Stimulated activated CD8-positive, alpha-beta memory T cell treated with anti-CD3 and anti-CD28 coated beads, Interleukin-4, amount 100 ng/mL, for 4 hours (primary cell): ENCODE measurements around the gene KCNA10.

Experiments
- DNase-seq, 2 donors: peaks; one replicate each; pipeline ENCODE4 v3.0.0-alpha.2; 2020; ENCODE audit warnings: low read depth in 2 of 2, low spot score in 1 of 2

The KCNA10 gene

DNA sequence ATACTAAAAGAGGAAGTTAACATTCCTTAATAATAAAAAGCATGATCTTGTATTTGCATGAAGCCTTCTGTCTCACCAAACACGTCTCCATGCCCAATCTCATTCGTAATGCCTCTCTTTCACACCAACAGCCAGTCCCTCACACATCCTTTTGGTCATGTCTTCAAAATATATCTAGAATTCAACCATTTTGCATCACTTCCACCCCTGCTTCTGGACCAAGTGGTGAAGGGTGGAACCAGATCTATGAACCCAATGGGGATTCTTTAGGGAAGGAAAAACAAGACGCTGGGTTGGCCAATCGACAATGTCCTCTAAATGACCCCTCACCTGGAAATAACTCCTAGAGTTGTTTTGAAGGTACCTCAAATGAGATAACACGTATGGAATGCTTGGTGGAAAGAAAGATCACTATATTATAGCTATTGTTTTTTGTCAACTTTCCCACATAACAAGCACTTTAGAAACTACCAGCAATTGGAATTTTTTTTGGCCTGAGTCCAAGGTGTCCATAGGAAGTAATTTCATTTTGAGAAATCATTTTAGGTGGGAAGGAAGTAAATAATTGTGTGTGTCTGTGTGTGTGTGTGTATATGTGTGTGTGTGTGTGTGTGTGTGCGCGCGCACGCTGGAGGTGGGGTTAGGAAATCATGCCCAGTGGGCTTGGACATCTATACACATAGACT, at the start of gene KCNA10:
KCNA10 (minus strand) TSS at position 51 of the 686 bp plus-strand sequence. CDS start 388 bp downstream, outside the sequence.
- DNase-seq = no peak

DNA sequence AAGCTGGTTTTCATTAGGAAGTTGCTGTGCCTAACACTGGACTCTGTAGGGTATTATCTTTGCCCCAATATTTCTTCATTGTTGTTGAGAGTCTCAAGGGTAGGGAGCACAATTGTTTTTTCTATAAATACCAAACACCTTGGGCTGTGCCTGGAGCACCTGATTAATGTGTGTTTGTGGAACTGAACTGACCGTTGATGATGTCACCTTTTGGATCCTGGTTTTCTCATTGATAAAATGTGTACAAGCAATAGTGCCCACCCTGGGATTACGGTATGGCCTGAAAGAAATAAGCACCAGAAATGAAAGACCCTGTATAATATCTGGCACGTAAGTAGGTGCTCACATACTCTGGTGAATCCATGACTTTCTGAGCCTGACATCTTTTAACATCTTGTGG, 47.9 kb upstream of the KCNA10 start:
- no peak for DNase-seq

DNA sequence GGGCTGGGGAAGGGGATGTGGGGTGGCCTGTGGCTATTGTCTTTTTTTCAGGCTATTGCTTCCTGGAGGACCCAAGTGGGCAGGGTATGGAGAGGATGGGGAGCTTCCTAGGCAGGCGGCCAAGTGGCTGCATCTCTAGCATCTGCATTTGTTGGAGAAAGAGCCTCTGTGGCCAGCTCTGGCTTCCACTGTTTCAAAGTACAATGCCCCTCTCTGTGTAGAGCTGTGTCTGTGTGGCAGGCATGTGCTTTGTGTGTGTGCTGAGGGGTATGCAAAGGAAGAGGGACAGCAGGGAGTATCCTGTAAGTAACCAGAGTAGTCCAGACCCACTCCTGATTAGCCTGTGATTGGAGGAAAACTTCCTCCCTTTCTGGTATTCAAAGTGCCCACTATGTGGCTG, 46.6 kb upstream of the KCNA10 start:
- no peak for DNase-seq

DNA sequence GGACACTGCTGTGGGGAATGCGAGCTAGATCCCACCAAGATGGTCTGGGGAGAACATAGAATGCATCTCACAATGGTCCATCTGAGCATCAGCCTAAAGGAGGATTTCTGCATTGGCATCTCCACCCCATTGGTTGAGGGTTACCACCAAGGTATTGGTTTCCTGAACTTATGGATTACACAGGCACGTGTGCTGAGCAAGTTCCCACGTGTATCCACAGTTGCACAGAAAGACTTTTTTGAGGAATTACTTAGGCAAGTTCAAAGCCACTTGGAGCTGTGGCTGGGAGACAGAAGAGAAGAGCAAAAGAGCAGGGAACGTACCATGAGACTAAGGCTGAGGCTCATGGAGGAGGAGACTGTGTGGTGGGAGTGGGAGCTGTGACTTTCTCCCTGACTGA, 44.1 kb upstream of the KCNA10 start:
- no peak for DNase-seq

DNA sequence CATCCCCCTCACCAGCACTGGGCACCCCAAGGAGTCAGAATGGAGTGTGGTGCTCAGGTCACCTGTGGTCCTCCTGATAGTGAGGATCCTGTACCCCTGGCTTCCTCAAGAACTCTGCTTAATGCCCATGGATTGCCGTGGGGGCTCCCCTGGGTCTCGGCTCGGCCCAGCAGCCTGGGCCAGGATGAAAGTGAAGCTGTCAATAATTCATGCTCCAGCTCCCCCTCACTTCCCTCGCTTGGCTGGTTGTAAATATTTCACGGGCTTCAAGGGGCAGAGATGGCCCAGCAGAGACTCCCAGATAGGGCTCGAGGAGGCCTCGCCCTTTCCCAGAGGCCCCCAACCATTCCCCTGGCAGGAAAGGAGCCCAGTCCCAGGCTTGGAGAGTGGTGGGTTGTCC, 42.6 kb upstream of the KCNA10 start:
- no peak for DNase-seq

DNA sequence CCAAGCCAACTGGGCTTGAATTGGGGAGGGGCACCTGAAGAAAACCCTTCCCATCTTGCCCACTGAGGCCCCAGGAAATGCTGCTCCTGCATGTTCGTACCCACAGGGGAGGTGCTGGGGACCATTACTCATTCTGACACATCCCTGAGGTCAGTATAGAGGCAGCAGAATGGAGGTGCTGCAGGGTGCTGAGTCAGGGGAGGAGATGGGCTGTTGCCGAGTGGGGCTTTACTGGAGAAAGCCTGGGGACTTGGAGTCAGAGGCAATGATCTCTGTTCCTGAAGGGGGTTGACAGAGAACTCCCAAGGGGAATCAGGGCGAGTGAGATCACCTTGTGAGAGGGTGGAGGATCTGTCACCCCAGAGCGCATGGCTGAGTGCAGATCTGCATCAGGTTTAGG, 40.2 kb upstream of the KCNA10 start:
- no peak for DNase-seq

DNA sequence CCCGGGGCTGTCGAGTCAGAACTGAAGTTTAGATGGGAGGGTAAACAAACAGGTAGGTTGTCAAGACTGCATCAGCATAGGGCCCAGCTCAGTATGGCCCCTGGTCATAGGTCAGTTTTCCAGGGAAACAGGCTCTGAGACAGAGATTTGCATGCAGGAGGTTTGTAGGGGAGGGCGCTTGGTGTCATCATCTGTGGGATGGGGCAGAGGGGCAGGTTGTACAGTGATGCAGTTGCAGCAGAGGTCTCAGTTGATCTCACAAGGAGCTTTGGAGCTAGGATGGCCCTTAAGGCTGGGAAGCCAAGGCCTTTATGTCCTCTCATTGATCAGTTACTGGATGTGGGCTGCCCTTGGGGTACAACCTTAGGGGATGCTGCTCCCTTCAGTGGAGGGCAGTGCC, 38.5 kb upstream of the KCNA10 start:
- no peak for DNase-seq

DNA sequence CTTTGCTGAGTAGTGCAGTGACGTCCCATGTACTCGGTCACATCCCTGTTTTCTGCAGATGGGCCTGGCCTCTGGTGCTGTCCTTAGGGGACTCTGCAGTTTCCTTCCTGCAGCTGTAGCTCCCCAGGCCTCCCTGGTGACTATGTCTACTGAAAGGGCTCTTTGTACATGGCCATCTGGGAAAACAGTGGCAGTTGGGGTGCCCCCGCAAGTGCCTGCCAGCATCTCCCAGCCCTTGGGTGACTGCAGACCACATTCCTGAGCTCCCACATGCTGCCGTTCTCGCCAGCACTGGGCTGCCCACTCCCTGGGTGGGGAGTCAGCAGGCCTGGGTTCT, 37.5 kb upstream of the KCNA10 start:
- no peak for DNase-seq

DNA sequence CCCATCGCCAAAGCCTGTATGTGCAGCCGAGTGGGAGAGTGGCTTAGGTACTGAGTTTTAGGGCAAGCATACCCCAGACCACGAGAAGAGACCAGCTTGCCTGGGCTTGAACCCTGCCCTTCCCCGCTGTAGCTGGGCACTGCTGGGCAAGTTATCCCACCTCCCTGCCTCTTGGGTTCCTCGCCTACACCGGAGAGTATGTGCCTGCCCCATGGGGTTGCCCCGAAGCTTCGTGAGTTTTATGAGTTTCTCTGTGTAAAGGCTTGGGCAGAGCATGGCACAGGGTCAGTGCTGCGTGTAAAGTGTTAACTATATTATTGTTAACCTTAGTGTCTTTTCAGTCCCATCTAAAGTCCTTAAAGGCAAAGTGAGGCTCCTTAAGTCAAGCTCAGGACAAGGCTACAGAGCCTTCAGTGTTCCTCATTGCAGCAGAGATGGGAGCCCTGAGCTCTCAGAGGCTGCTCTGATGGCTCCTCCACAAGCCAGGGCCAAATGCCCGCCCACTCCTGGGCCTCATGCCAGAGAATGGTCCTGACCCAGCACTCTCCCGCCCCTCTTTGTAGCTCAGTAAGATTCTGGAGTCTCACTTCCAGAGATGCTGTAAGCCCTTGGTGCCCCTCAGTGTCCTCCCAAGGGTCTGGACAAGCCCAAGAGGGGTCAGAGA, 37.0 kb upstream of the KCNA10 start:
- DNase-seq = no peak

DNA sequence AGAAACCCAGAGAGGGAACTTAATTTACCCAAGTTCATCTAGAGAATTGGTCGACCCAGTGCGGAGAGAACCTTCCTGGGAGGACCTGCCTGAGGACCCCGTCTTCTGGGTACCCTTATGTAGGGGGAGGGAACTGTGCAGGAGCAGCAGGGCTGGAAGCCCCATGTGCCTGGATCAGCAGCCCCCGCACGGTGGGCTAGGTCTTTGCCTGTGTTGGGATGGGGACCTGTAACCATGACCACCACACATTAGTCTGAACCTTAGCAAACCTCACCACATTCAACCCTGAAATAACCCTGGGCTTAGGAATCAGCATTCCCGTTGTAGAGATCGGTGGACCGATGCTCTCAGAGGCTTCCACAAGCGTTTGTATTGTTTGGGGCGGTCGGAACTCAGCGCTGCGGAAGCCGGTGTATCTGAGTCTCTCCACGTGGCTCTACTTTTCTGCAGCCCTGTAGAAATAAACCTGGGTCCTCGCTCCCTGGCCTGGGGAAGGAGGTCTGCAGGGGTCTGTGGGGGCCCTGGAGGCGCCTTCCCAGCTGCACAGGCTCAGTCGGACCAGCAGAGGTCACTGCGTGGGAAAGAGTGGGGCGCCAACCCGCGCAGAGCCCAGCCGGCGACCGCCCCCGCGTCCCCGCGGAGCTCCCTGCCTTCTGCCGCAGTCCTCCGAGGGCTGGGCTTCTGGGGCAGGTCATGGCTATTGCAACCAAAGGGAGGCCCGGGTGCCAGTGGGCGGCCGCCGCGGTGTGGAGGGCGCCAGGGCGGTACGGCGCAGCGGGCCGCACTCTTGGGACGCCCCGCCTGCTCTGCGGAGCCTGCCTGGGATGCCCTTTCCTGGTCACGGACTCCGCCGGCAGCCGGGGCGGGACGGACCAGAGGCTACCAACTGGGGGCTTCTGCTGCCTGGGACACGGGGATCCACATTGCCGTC, 36.2 kb upstream of the KCNA10 start:
- DNase-seq = peak; percentile 15 to 21

DNA sequence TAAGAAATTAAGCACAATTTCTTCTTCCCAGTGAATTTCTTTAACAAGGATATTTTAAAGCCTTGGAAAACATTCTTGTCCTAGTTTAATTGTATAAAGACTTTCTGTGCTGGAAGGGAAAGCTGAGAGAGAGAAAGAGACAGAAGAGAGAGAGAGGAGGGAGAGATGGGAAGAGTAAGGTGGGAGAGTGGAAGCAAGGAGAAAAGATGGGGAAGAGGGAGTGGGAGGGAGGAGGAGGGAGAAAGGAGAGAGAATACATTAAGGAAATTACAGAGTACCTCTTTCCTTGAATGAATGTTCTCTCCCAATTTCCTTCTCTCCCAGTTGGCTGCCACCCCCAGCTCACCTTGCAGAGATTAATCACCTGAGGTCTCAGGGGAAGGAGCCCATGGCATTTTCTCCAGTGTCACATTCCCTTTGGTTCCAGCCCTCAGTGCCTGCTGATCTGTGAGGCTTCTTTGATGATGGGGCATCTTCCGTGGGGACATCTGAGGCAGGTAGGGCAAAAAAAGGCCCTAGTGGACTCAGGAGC, 32.4 kb upstream of the KCNA10 start:
- DNase-seq = no peak

DNA sequence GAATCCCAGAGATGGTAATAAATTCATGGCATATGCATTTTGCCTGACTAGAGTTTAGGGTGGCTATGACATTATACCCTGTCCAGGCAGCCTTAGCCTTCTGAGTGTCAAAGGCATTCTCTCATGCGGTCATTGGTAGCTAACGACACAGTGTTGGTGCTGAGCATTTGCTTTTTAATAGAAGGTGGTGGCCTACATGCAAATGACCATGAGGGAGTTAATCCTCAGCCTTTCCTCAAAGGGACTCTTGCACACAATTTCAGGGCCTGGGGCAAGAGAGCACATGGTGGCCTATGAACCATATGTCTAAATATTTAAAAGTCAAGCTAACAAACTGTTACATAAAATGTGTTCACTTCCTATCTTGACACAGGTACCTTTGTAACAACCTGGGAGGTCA, 30.9 kb upstream of the KCNA10 start:
- no peak for DNase-seq

DNA sequence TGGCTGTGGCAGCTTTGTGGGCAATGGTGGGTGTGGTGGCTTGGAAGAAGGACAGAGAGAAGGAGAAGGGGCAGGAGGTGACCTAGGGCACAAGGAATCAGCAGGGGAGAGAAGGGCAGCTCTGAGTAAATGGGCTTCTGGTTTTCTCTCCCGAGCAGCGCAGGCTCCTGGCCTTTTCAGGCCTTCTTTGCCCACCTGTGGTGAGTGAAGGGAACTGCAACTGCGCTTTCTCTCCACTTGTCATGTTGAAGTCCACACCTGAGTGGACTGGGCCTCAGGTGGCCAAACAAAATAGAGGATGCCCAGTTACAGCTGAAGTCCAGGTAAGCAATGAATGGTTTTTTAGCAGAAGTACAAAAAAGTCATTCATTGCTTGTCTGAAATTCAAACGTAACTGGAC, 29.4 kb upstream of the KCNA10 start:
- no peak for DNase-seq

DNA sequence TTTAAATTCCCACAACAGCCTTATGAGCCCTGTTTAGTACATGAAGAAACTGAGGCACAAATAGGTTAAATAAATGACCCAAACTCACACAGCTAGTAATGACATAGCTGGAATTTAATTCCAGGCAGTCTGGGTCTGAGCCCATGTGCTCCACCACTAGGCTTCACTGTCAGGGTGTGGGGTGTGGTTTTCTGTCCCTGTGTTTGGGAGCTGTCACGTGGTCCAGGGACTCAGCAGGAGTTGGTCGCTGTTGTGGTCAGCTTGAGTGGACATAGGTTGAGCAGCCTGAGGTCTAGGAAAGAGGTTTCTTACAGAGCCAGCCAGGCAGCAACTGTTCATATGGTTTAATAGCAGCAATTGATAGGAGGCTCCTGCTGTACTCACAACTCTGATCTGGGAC, 28.0 kb upstream of the KCNA10 start:
- no peak for DNase-seq

DNA sequence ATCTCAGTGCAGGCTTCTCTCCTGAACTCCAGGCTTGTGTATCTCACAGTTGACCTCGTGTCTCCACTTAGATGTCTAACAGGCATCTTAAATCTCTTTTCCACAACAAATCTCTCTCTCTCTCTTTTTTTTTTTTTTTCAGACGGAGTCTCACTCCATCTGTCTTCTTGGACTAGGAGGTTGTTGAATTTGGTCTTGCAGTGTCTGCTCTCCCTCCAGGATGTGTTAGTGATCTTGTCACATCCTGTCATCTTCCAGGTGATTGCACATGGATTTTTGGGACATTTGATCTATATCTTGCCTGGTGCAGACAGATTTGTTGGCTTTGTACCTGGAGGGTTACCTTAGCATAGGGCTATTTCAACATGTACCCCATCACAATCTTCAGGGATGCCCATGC, 26.5 kb upstream of the KCNA10 start:
- DNase-seq = no peak

DNA sequence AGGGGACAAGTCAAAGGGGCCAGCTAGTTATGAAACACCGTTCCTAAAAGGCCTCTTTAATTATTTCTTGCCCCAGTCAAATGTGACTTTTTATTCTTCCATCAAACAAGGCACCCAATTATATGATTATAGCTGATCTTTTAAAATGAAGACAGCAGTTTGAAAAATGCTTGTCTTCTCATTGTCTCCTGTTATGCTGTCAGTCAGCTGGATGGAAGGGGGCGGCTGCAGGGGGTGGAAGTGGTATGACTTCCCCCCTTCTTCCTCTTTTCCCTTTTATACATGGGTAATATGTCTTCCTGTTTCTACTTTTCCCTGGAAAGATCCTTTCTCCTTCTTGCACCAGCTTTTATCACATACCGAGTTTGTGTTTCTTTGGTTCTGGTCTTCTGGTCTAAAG, 25.8 kb upstream of the KCNA10 start:
- DNase-seq = no peak

DNA sequence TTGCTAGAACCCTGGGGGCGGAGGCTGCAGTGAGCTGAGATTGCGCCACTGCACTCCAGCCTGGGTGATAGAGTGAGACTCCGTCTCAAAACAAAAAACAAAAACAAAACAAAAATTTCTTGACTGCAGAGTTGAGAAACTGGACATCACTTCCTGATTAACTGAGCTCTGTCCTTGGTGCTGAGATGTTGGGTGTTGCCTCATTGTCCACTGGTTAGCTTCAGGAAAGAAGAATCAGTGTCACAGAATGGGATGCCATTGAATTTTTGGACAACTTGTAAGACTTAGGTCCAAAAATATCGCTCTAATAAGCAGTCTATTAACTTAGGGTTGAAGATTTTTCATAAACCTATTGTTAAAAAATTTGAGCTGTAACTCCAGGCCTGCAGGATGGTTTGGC, 23.8 kb upstream of the KCNA10 start:
- no peak for DNase-seq

DNA sequence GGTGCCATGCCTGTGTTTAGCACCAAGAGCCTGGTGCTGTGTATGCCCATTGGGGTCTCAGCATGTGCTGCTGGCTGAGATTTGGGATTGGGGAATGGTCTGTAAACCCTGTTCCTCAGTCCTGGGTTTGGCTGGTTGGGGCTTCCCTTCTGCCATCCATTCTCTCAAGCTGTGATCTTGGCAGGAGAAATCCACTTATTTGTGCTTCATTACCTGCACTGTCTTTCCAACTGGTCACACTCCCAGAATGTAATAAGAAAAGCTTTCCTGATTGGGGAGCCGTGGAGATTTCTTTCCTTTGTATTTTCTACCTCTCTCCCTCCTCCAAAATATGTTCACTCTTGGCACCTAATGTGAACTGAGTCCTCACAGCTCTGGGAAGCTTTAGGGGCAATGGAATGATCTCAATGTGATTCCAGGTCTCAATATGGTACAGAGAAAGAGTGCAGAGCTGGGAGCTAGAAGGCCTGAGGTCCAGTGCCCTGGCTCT, 23.0 kb upstream of the KCNA10 start:
- DNase-seq = no peak

DNA sequence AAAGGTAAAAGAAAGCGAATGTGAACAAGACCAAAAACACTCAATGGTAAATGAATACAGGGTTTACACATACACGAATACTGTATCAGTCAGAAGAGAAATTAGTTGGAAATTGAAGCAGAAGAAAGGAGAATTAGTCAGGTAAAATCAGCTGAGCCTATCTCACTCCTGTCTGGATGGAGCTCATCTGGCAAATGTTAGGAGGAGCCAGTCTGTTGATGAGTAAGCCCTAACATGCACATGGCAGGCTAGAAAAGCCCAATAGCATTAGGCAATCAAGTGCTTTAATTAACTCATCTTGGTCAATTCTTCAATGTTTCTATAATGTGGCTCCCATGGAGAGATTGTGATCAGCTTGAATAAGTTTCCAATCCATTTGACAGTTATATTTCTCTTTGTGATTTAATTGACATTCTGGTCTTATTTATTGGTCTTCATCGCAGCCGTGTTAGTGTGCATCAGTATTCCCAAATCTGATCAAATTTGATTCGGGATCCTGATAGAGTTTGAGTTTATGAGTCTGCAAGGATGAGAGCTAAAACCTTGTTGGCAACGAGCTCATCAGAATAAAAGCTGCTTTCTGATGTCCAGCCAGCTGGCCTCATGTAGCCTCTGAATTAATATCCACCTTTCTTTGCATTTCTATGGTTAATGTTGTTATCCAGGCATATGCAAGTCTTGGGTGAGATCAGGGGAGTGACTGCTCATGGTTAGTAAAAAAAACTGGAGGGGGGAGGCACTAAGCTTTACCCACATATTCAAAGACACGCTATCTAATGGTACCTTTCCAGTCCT, 22.1 kb upstream of the KCNA10 start:
- no peak for DNase-seq

DNA sequence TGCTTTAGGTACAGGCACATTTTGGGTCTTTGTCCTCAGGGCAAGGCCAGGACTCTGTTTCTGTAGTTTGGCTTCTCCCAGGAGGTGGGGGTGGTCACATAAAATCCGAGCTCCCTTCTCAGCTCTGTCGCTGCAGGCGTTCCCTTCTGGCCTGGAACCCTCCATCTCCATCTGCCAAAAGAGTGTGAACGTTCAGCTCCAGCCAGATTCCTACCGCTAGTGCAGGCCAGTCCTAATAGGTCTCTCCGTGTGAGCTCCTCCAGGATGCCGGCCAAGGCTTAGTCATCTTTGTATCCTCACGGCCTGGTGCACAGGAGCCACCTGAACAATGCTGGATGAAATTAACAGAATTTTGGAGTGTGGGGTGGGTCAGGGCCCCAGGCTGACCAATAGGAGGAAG, 19.9 kb upstream of the KCNA10 start:
- DNase-seq = no peak

DNA sequence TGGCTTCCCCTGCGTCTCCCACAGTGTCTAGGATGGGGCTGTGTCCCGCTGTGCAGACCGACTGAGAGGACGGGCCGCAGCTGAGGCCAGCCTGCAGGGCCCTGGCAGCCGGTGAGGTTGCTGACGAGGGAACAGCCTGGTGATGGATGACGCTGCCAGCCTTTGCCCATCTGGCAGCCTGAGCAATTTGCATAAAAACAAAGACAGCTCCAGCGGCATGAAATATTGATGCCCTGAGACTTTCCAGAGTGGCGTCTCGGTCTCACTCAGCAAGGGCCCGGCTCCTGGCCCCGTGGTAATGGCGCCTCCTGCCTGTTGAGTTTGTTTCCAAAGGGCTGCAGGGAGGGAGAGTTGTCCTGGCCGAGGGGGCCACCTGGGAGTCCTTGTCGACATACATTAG, 19.1 kb upstream of the KCNA10 start:
- no peak for DNase-seq
